ENCODE data around the gene EXOSC5. TPM values are rescaled to one million over a fixed set of nuclear protein-coding genes. Genes with fewer than 3 reads are reported as not detected.

EXOSC5 gene
- total and polyA plus RNA-seq, 2 of the 13 experiments (the other 11 are each of a cell fraction or from before 2014, with no cell fraction given), result 24.1 to 26.5 TPM

DNA sequence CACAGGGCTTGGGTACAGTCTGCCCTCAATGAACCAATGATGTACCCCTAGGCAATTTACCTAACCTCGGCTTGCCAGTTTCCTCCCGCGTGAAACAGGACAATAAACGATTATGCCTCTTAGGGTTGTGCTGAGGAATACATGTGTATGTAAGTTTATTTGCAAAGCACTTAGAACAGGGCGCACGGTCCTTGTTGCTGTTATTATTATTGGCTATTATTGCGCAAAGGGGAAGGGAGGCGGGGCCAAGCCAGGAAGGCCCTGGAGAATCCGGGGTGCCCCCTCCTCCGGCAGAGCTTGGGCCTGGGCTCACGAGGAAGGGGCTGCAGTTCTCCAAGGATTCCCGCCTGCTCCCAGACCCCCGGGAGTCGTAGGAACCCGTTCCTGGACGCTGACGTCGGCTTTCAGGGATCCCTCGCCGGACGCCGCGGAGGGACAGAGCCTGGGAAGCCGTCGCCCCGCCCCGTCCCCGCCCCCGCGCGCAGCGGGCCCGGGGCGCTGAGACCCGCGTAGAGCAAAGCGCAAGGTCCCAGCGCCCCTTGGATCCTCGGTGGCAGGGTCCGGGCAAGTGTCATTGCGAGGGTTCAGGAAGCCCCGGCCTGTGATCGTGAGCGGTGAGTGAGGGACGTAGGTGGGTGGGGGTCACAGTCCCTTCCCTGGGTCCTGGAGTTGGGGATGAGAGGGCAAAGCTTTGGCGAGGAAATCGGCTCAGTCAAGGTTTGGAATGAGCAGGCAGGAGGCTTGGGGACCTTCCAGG lies 20.7 kb downstream of the EXOSC5 start, which contains the start of gene TMEM91 (continued):
- TF ChIP-seq SUZ12 (IDR thresholded peaks at IDR 0.05; ENCODE audit: low read depth, low read length) (no peak), MXD1 (CRISPR knock-in tag; IDR thresholded peaks at IDR 0.05) (no peak), FOXK1 (CRISPR knock-in tag; IDR thresholded peaks at IDR 0.05; ENCODE audit: borderline replicate concordance, low read depth) (no peak), THAP7 (CRISPR knock-in tag; IDR thresholded peaks at IDR 0.05) (no peak), SNAPC2 (CRISPR knock-in tag; IDR thresholded peaks at IDR 0.05) (no peak), MTF2 (CRISPR knock-in tag; IDR thresholded peaks at IDR 0.05; ENCODE audit: borderline replicate concordance) (no peak), ZHX1 (CRISPR knock-in tag; IDR thresholded peaks at IDR 0.05; ENCODE audit: low read depth) (no peak), KLF6 (CRISPR knock-in tag; IDR thresholded peaks at IDR 0.05) (0 out of 2 replicates have a peak, but pooled peaks have one; percentile 19), ZNF260 (CRISPR knock-in tag; IDR thresholded peaks at IDR 0.05; ENCODE audit: borderline replicate concordance, low read depth) (no peak), MEF2D (CRISPR knock-in tag; IDR thresholded peaks at IDR 0.05) (no peak), PHF21A (CRISPR knock-in tag; IDR thresholded peaks at IDR 0.05) (0 out of 2 replicates have a peak, but pooled peaks have one; percentile 62), ZNF30 (CRISPR knock-in tag; IDR thresholded peaks at IDR 0.05) (no peak), ZNF276 (CRISPR knock-in tag; IDR thresholded peaks at IDR 0.05; ENCODE audit: low read depth) (no peak), ZNF740 (CRISPR knock-in tag; IDR thresholded peaks at IDR 0.05) (no peak)
- TF ChIP-seq, protein P1, sequence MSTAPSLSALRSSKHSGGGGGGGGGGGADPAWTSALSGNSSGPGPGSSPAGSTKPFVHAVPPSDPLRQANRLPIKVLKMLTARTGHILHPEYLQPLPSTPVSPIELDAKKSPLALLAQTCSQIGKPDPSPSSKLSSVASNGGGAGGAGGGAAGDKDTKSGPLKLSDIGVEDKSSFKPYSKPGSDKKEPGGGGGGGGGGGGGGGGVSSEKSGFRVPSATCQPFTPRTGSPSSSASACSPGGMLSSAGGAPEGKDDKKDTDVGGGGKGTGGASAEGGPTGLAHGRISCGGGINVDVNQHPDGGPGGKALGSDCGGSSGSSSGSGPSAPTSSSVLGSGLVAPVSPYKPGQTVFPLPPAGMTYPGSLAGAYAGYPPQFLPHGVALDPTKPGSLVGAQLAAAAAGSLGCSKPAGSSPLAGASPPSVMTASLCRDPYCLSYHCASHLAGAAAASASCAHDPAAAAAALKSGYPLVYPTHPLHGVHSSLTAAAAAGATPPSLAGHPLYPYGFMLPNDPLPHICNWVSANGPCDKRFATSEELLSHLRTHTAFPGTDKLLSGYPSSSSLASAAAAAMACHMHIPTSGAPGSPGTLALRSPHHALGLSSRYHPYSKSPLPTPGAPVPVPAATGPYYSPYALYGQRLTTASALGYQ (CRISPR knock-in tag; IDR thresholded peaks at IDR 0.05), result no peak
- TF ChIP-seq, protein P2, sequence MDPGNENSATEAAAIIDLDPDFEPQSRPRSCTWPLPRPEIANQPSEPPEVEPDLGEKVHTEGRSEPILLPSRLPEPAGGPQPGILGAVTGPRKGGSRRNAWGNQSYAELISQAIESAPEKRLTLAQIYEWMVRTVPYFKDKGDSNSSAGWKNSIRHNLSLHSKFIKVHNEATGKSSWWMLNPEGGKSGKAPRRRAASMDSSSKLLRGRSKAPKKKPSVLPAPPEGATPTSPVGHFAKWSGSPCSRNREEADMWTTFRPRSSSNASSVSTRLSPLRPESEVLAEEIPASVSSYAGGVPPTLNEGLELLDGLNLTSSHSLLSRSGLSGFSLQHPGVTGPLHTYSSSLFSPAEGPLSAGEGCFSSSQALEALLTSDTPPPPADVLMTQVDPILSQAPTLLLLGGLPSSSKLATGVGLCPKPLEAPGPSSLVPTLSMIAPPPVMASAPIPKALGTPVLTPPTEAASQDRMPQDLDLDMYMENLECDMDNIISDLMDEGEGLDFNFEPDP (CRISPR knock-in tag; conservative IDR thresholded peaks at IDR 0.05), result no peak
